GM19324 (cell line): Measurements from ENCODE around the gene TRIM13.
"Not testable (repeated sequence)": the region's sequence is repeated elsewhere in the genome, so short reads cannot be mapped to it uniquely, and the experiment has no call there.

Experiments
- ATAC-seq: cut with Tn5 transposase; IDR thresholded peaks from one replicate; pipeline ENCODE4 v1.9.1; 2021; ENCODE audit warnings: mild to moderate bottlenecking, moderate library complexity; ENCODE audit not compliant: unreplicated experiment, low FRiP score

The TRIM13 gene

GRCh38 chr13:49996951-49997895 is at the start of gene TRIM13:
Gene TRIM13 (plus strand): TSS chr13:49997042. CDS start chr13:50011941, 14,899 bp downstream.
- peak; percentile 71 for ATAC-seq

GRCh38 chr13:49948777-49949270 is 48.0 kb upstream of the TRIM13 start:
- ATAC-seq = not testable (repeated sequence)

GRCh38 chr13:49951754-49952535 is 44.9 kb upstream of the TRIM13 start:
- ATAC-seq = no peak

- no peak for ATAC-seq
These were observed 43.3 kb upstream of the TRIM13 start for GRCh38 chr13:49953560-49953959.

- ATAC-seq = no peak
These were observed 42.0 kb upstream of the TRIM13 start for GRCh38 chr13:49954674-49955455.

GRCh38 chr13:49956131-49956530 is 40.7 kb upstream of the TRIM13 start:
- ATAC-seq = no peak

GRCh38 chr13:49958321-49958720 is 38.5 kb upstream of the TRIM13 start:
- ATAC-seq = no peak

- ATAC-seq = no peak
These were observed 29.4 kb upstream of the TRIM13 start for GRCh38 chr13:49967456-49967855.

GRCh38 chr13:49972709-49973108 is 24.1 kb upstream of the TRIM13 start:
- no peak for ATAC-seq

- no peak for ATAC-seq
These were observed 21.0 kb upstream of the TRIM13 start for GRCh38 chr13:49975826-49976225.

- peak; percentile 53 for ATAC-seq
These were observed 20.3 kb upstream of the TRIM13 start for GRCh38 chr13:49976314-49977258.

GRCh38 chr13:49977992-49978391 is 18.9 kb upstream of the TRIM13 start:
- no peak for ATAC-seq

GRCh38 chr13:49980266-49980665 is 16.6 kb upstream of the TRIM13 start:
- no peak for ATAC-seq

- ATAC-seq = no peak
These were observed 11.7 kb upstream of the TRIM13 start for GRCh38 chr13:49985129-49985528.

- ATAC-seq = no peak
These were observed 10.4 kb upstream of the TRIM13 start for GRCh38 chr13:49986471-49986870.

- not testable (repeated sequence) for ATAC-seq
These were observed 6.2 kb upstream of the TRIM13 start for GRCh38 chr13:49990612-49991011.

GRCh38 chr13:49993111-49993510 is 3.7 kb upstream of the TRIM13 start:
- ATAC-seq = no peak

- ATAC-seq = no peak
These were observed 3.2 kb upstream of the TRIM13 start for GRCh38 chr13:49993666-49994065.

GRCh38 chr13:49995625-49996101 is 1.2 kb upstream of the TRIM13 start:
- no peak for ATAC-seq
